Hepatocyte (in vitro differentiated cells): ENCODE results near the gene CAAP1. TPM values are rescaled to one million over a fixed set of nuclear protein-coding genes. Genes with fewer than 3 reads are reported as not detected.

Experiments used
- DNase-seq: peaks from one replicate; pipeline ENCODE4 v3.0.0-alpha.2; 2016; ENCODE audit warnings: low spot score
- H2AFZ ChIP-seq: fragments of 200-600 bp; sonication (generic); 2 replicates; pipeline ENCODE4 v1.6.0; 2016; ENCODE audit warnings: antibody characterized with exemption, mild to moderate bottlenecking
- H3K27ac ChIP-seq: fragments of 200-600 bp; sonication (generic); 2 replicates; pipeline ENCODE4 v1.5.1; 2016; ENCODE audit warnings: mild to moderate bottlenecking
- H3K27me3 ChIP-seq: fragments of 200-600 bp; sonication (generic); 2 replicates; pipeline ENCODE4 v1.6.1; 2016
- H3K36me3 ChIP-seq: fragments of 200-600 bp; sonication (generic); replicated peaks from 2 replicates; pipeline ENCODE4 v1.5.1; 2016; ENCODE audit warnings: low read depth; ENCODE audit not compliant: insufficient read depth
- H3K4me1 ChIP-seq: fragments of 200-600 bp; sonication (generic); 2 replicates; pipeline ENCODE4 v1.5.1; 2016; ENCODE audit warnings: mild to moderate bottlenecking, moderate library complexity; ENCODE audit not compliant: insufficient read depth
- H3K4me2 ChIP-seq: fragments of 200-600 bp; sonication (generic); 2 replicates; pipeline ENCODE4 v1.6.0; 2016
- H3K4me3 ChIP-seq: fragments of 200-600 bp; sonication (generic); 2 replicates; pipeline ENCODE4 v1.5.1; 2016; ENCODE audit warnings: mild to moderate bottlenecking
- H3K79me2 ChIP-seq: fragments of 200-600 bp; sonication (generic); 2 replicates; pipeline ENCODE4 v1.6.0; 2017; ENCODE audit warnings: mild to moderate bottlenecking
- H3K9me2 ChIP-seq: fragments of 200-600 bp; sonication (generic); replicated peaks from 2 replicates; pipeline ENCODE4 v1.6.0; 2017; ENCODE audit warnings: mild to moderate bottlenecking; ENCODE audit not compliant: insufficient read depth
- H3K9me3 ChIP-seq: fragments of 200-600 bp; sonication (generic); 2 replicates; pipeline ENCODE4 v1.5.1; 2016; ENCODE audit warnings: low read depth, mild to moderate bottlenecking
- H4K20me1 ChIP-seq: fragments of 200-600 bp; sonication (generic); 2 replicates; pipeline ENCODE4 v1.6.0; 2016; ENCODE audit warnings: mild to moderate bottlenecking; ENCODE audit not compliant: insufficient read depth, poor library complexity, severe bottlenecking
- CTCF ChIP-seq: fragments of 200-600 bp; sonication (generic); IDR thresholded peaks from 2 replicates; pipeline ENCODE4 v1.5.1; 2016; ENCODE audit warnings: antibody characterized with exemption, mild to moderate bottlenecking; ENCODE audit not compliant: poor library complexity
- EZH2 ChIP-seq: fragments of 200-600 bp; sonication (generic); IDR thresholded peaks from 2 replicates; pipeline ENCODE4 v1.6.1; 2016; ENCODE audit warnings: antibody characterized with exemption, mild to moderate bottlenecking, borderline replicate concordance
- EZH2phosphoT487 ChIP-seq: fragments of 200-600 bp; sonication (generic); IDR thresholded peaks from one replicate; pipeline ENCODE4 v1.6.1; 2018; ENCODE audit warnings: antibody characterized with exemption, mild to moderate bottlenecking, low read depth, moderate library complexity; ENCODE audit not compliant: unreplicated experiment, severe bottlenecking
- WGBS: methylation state at CpG from one replicate; pipeline ENCODE4 v1.1.6; 2016; ENCODE audit warnings: low lambda C conversion rate; ENCODE audit errors: missing lambda C conversion rate; 5-methylcytosine and 5-hydroxymethylcytosine counted together
- polyA plus RNA-seq: library from polyadenylated mRNA; unstranded; fragments of >200 nt; fragmentation: Nextera tagmentation; extraction: Ambion mirVana; gene quantifications from 2 replicates; pipeline ENCODE4 v1.2.1, GENCODE V29; 2016
- total RNA-seq: library from RNA; depleted of rRNA; stranded (reverse); fragments of >200 nt; gene quantifications from 2 replicates; pipeline ENCODE4 v1.2.3, GENCODE V29; 2014

The CAAP1 gene
- total and polyA plus RNA-seq, 2 experiments from 2014 or later, result 21.2 to 39.8 TPM

- Histone ChIP-seq H3K4me1 (no peaks in the 10 kb centered on the region), H3K27ac (no peak overlapping the region), H4K20me1 (no peaks in the 10 kb centered on the region), H3K4me3 (no peak overlapping the region), H3K36me3 (no peaks in the 10 kb centered on the region), H3K4me2 (no peak overlapping the region), H3K9me3 (no peaks in the 10 kb centered on the region), H2AFZ (no peak overlapping the region), H3K79me2 (no peaks in the 10 kb centered on the region), H3K9me2 (no peaks in the 10 kb centered on the region), H3K27me3 (no peaks in the 10 kb centered on the region)
- WGBS, result 62% methylated on average over 1 of the region's 1 CpG
- no peak for DNase-seq
- TF ChIP-seq CTCF, result no peak
- TF ChIP-seq EZH2, result no peak
- no peak for TF ChIP-seq EZH2phosphoT487
Measured at GRCh38 chr9:26809795-26810194, 82.8 kb downstream of the CAAP1 start.

- H3K27ac ChIP-seq, result no peak overlapping the region
- H3K4me2 ChIP-seq, result no peak overlapping the region
- no peaks in the 10 kb centered on the region for H3K79me2 ChIP-seq
- H2AFZ ChIP-seq, result no peak overlapping the region
- no peak overlapping the region for H3K4me3 ChIP-seq
- peak; percentile 98 for TF ChIP-seq EZH2phosphoT487
- no peak for TF ChIP-seq CTCF
- DNase-seq, result no peak
- no peaks in the 10 kb centered on the region for H4K20me1 ChIP-seq
- H3K36me3 ChIP-seq, result no peaks in the 10 kb centered on the region
- WGBS, result 80% methylated on average over 5 of the region's 5 CpGs
- no peaks in the 10 kb centered on the region for H3K4me1 ChIP-seq
- no peaks in the 10 kb centered on the region for H3K9me2 ChIP-seq
- H3K27me3 ChIP-seq, result no peaks in the 10 kb centered on the region
- H3K9me3 ChIP-seq, result no peaks in the 10 kb centered on the region
Measured at GRCh38 chr9:26807161-26807560, 85.4 kb downstream of the CAAP1 start.

- Histone ChIP-seq H3K4me3 (no peak overlapping the region), H3K9me3 (no peaks in the 10 kb centered on the region), H2AFZ (no peak overlapping the region), H3K4me1 (no peaks in the 10 kb centered on the region), H3K9me2 (no peaks in the 10 kb centered on the region), H3K27me3 (no peaks in the 10 kb centered on the region), H3K27ac (no peak overlapping the region), H4K20me1 (no peaks in the 10 kb centered on the region), H3K4me2 (no peak overlapping the region), H3K79me2 (no peaks in the 10 kb centered on the region), H3K36me3 (no peaks in the 10 kb centered on the region)
- TF ChIP-seq CTCF, result no peak
- no peak for TF ChIP-seq EZH2phosphoT487
- TF ChIP-seq EZH2, result no peak
- DNase-seq, result no peak
- 96% methylated on average over 2 of the region's 2 CpGs for WGBS
Measured at GRCh38 chr9:26802921-26803320, 89.7 kb downstream of the CAAP1 start.

- Histone ChIP-seq H3K36me3 (no peaks in the 10 kb centered on the region), H3K4me3 (no peak overlapping the region), H3K4me1 (no peaks in the 10 kb centered on the region), H2AFZ (no peak overlapping the region), H3K27me3 (no peaks in the 10 kb centered on the region), H3K27ac (no peak overlapping the region), H3K79me2 (no peaks in the 10 kb centered on the region), H3K9me2 (no peaks in the 10 kb centered on the region), H3K9me3 (no peaks in the 10 kb centered on the region), H4K20me1 (no peaks in the 10 kb centered on the region), H3K4me2 (no peak overlapping the region)
- no peak for DNase-seq
- TF ChIP-seq EZH2 (no peak), EZH2phosphoT487 (no peak), CTCF (no peak)
- 77% methylated on average over 3 of the region's 3 CpGs for WGBS
Measured at GRCh38 chr9:26801772-26802171, 90.8 kb downstream of the CAAP1 start.
